ENCODE data around the gene THSD4. TPM values are rescaled to one million over a fixed set of nuclear protein-coding genes. Genes with fewer than 3 reads are reported as not detected.

The THSD4 gene
- total and polyA plus RNA-seq, 2 donors (not counting 1 experiment from before 2014, with no cell fraction given): 43.1 to 95.5 TPM

- H3K79me2 ChIP-seq (ENCODE audit: control insufficient read depth, insufficient read depth, low read length): no peaks in the 10 kb centered on the region
- no peaks in the 10 kb centered on the region for H4K20me1 ChIP-seq (ENCODE audit: control insufficient read depth, extremely low read depth, insufficient read depth, low read length)
- TF ChIP-seq CTCF (conservative IDR thresholded peaks at IDR 0.05 in 1 of 2, IDR thresholded peaks at IDR 0.05 in 1 of 2; ENCODE audit: low read depth in 1 of 2, low read length in 2 of 2) (no peak), EZH2 (IDR thresholded peaks at IDR 0.05; ENCODE audit: low read length, missing control alignments) (no peak)
- no peak overlapping the region for H2AFZ ChIP-seq (ENCODE audit: low read length)
- H3K4me1 ChIP-seq (ENCODE audit: control insufficient read depth, extremely low read depth, insufficient read depth, low read length): peaks cover 6% of the 10 kb centered on the region
- peaks cover 3% of the 10 kb centered on the region for H3K36me3 ChIP-seq (ENCODE audit: control insufficient read depth, insufficient read depth, low read length)
- no peak overlapping the region for H3K4me3 ChIP-seq (replicated peaks in 1 of 4; ENCODE audit: control extremely low read depth in 1 of 4, insufficient read depth in 1 of 4, low read depth in 3 of 4, low read length in 4 of 4)
- no peak overlapping the region for H3K4me2 ChIP-seq (ENCODE audit: extremely low read depth, insufficient read depth, low read length)
- H3K27ac ChIP-seq (ENCODE audit: insufficient read depth, low read length): peak overlapping the region; percentile 9
- no peaks in the 10 kb centered on the region for H3K27me3 ChIP-seq (ENCODE audit: control insufficient read depth, insufficient read depth, low read length)
- peak in 1 of 2 donors; percentile 74 for DNase-seq (ENCODE audit: low read depth in 2 of 2)
- H3K9me3 ChIP-seq (ENCODE audit: control insufficient read depth, insufficient read depth, low read depth, low read length): no peaks in the 10 kb centered on the region
- no peak overlapping the region for H3K9ac ChIP-seq (ENCODE audit: insufficient read depth, low read length)
Observed at GRCh38 chr15:71218272-71218805, 103.1 kb downstream of the THSD4 start.

- Histone ChIP-seq H2AFZ (ENCODE audit: low read length) (no peak overlapping the region), H3K27me3 (ENCODE audit: control insufficient read depth, insufficient read depth, low read length) (no peaks in the 10 kb centered on the region), H3K9me3 (ENCODE audit: control insufficient read depth, insufficient read depth, low read depth, low read length) (no peaks in the 10 kb centered on the region), H4K20me1 (ENCODE audit: control insufficient read depth, extremely low read depth, insufficient read depth, low read length) (no peaks in the 10 kb centered on the region), H3K36me3 (ENCODE audit: control insufficient read depth, insufficient read depth, low read length) (peaks cover 3% of the 10 kb centered on the region), H3K79me2 (ENCODE audit: control insufficient read depth, insufficient read depth, low read length) (no peaks in the 10 kb centered on the region), H3K9ac (ENCODE audit: insufficient read depth, low read length) (no peak overlapping the region), H3K4me1 (ENCODE audit: control insufficient read depth, extremely low read depth, insufficient read depth, low read length) (peaks cover 6% of the 10 kb centered on the region), H3K4me3 (replicated peaks in 1 of 4; ENCODE audit: control extremely low read depth in 1 of 4, insufficient read depth in 1 of 4, low read depth in 3 of 4, low read length in 4 of 4) (no peak overlapping the region), H3K4me2 (ENCODE audit: extremely low read depth, insufficient read depth, low read length) (no peak overlapping the region), H3K27ac (ENCODE audit: insufficient read depth, low read length) (peak overlapping the region; percentile 40)
- no peak for DNase-seq (ENCODE audit: low read depth in 2 of 2)
- no peak for TF ChIP-seq CTCF (conservative IDR thresholded peaks at IDR 0.05 in 1 of 2, IDR thresholded peaks at IDR 0.05 in 1 of 2; ENCODE audit: low read depth in 1 of 2, low read length in 2 of 2)
- TF ChIP-seq EZH2 (IDR thresholded peaks at IDR 0.05; ENCODE audit: low read length, missing control alignments): no peak
Observed at GRCh38 chr15:71219101-71219500, 103.8 kb downstream of the THSD4 start.

GRCh38 chr15:71219645-71220044 is 104.4 kb downstream of the THSD4 start:
- Histone ChIP-seq H3K27me3 (ENCODE audit: control insufficient read depth, insufficient read depth, low read length) (no peaks in the 10 kb centered on the region), H3K4me2 (ENCODE audit: extremely low read depth, insufficient read depth, low read length) (peak overlapping the region; percentile 60), H4K20me1 (ENCODE audit: control insufficient read depth, extremely low read depth, insufficient read depth, low read length) (no peaks in the 10 kb centered on the region), H3K27ac (ENCODE audit: insufficient read depth, low read length) (no peak overlapping the region), H3K36me3 (ENCODE audit: control insufficient read depth, insufficient read depth, low read length) (peaks cover 3% of the 10 kb centered on the region), H3K4me3 (replicated peaks in 1 of 4; ENCODE audit: control extremely low read depth in 1 of 4, insufficient read depth in 1 of 4, low read depth in 3 of 4, low read length in 4 of 4) (no peak overlapping the region), H3K79me2 (ENCODE audit: control insufficient read depth, insufficient read depth, low read length) (no peaks in the 10 kb centered on the region), H2AFZ (ENCODE audit: low read length) (no peak overlapping the region), H3K4me1 (ENCODE audit: control insufficient read depth, extremely low read depth, insufficient read depth, low read length) (peaks cover 6% of the 10 kb centered on the region), H3K9ac (ENCODE audit: insufficient read depth, low read length) (no peak overlapping the region), H3K9me3 (ENCODE audit: control insufficient read depth, insufficient read depth, low read depth, low read length) (no peaks in the 10 kb centered on the region)
- peak; percentile 79 to 93 for DNase-seq (ENCODE audit: low read depth in 2 of 2)
- TF ChIP-seq EZH2 (IDR thresholded peaks at IDR 0.05; ENCODE audit: low read length, missing control alignments) (no peak), CTCF (conservative IDR thresholded peaks at IDR 0.05 in 1 of 2, IDR thresholded peaks at IDR 0.05 in 1 of 2; ENCODE audit: low read depth in 1 of 2, low read length in 2 of 2) (no peak)

All from fibroblast of lung (primary cell).